ENCODE measurements around the gene EPX. TPM values are rescaled to one million over a fixed set of nuclear protein-coding genes. Genes with fewer than 3 reads are reported as not detected.

EPX gene
- total RNA-seq, 1 donor from 2014 or later: not detected

DNA sequence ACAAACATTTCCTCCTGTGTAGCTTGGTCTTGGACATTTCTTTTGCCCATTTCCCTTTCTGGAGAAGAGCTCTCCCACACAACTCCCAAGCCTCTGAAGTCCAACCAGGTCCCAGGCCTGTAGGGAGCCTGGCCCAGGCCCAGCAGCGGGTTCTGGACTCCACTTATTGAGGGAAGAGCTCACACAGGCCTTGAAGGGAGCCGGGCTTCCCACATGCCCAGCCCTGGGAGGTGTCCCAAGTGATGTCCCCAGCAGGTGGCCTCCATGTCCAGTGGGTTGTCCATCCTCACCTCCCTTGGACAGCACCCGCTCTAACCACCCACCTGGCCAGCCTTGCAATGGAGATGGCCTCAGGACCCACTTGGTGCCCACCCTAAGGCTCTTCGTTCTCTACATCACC lies 5.9 kb upstream of the EPX start:
- TF ChIP-seq, protein P1, sequence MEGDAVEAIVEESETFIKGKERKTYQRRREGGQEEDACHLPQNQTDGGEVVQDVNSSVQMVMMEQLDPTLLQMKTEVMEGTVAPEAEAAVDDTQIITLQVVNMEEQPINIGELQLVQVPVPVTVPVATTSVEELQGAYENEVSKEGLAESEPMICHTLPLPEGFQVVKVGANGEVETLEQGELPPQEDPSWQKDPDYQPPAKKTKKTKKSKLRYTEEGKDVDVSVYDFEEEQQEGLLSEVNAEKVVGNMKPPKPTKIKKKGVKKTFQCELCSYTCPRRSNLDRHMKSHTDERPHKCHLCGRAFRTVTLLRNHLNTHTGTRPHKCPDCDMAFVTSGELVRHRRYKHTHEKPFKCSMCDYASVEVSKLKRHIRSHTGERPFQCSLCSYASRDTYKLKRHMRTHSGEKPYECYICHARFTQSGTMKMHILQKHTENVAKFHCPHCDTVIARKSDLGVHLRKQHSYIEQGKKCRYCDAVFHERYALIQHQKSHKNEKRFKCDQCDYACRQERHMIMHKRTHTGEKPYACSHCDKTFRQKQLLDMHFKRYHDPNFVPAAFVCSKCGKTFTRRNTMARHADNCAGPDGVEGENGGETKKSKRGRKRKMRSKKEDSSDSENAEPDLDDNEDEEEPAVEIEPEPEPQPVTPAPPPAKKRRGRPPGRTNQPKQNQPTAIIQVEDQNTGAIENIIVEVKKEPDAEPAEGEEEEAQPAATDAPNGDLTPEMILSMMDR (conservative IDR thresholded peaks at IDR 0.05): no peak
- H3K9me3 Mint-ChIP-seq: no peaks in the 10 kb centered on the region
- peaks cover 36% of the 10 kb centered on the region for H3K27me3 Mint-ChIP-seq (ENCODE audit: low read depth)
- H3K36me3 Mint-ChIP-seq (ENCODE audit: low read depth): no peaks in the 10 kb centered on the region
- DNase-seq (ENCODE audit: low read depth, low spot score): no peak
- H3K4me1 Mint-ChIP-seq: no peaks in the 10 kb centered on the region
- no peak overlapping the region for H3K4me3 Mint-ChIP-seq
- H3K27ac Mint-ChIP-seq (ENCODE audit: unreplicated experiment): no peak overlapping the region

DNA sequence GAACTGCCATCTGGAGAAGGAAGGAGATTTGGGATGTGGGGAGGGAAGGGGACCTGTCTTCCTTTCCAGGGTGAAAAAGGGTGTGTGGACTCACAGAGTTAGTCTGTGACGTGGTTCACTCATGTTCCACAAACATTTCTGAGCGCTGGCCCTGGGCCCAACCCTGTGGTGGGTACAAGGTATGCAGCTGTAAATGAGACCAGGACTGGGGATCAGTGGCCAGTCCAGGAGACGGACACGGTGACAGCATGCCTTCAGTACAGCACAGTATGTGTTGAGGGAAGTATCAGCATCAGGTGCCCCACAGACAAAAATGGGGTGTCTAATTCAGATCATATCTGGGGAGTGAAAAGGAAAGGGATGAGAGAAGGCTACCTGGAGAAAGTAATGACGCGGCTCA lies 5.5 kb upstream of the EPX start:
- H3K27ac Mint-ChIP-seq (ENCODE audit: unreplicated experiment): no peak overlapping the region
- TF ChIP-seq, protein P1 (conservative IDR thresholded peaks at IDR 0.05): no peak
- H3K4me1 Mint-ChIP-seq: no peaks in the 10 kb centered on the region
- H3K4me3 Mint-ChIP-seq: no peak overlapping the region
- no peaks in the 10 kb centered on the region for H3K9me3 Mint-ChIP-seq
- peaks cover 33% of the 10 kb centered on the region for H3K27me3 Mint-ChIP-seq (ENCODE audit: low read depth)
- no peaks in the 10 kb centered on the region for H3K36me3 Mint-ChIP-seq (ENCODE audit: low read depth)
- DNase-seq (ENCODE audit: low read depth, low spot score): no peak

DNA sequence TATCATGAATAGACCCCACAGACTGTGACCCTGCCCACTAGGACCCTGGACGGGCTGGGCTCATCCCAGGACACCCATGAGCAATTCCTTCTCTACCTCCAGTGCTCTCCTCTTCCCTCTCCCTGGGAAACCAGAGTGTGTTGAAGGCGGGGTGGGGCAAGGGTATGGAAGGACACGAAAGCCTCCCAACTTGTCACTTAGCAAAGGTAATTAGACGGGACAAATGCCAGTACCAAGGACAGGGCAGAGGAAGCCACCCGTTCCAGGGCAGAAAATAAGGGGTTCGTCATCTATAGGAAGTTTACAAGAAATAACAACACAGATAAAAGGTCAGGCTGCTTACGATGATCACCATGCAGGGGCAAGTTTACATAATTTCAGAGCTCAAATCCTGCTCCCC lies 4.9 kb upstream of the EPX start:
- no peaks in the 10 kb centered on the region for H3K4me1 Mint-ChIP-seq
- no peaks in the 10 kb centered on the region for H3K36me3 Mint-ChIP-seq (ENCODE audit: low read depth)
- peaks cover 30% of the 10 kb centered on the region for H3K27me3 Mint-ChIP-seq (ENCODE audit: low read depth)
- no peak for DNase-seq (ENCODE audit: low read depth, low spot score)
- peak overlapping the region; percentile 23 for H3K27ac Mint-ChIP-seq (ENCODE audit: unreplicated experiment)
- H3K4me3 Mint-ChIP-seq: no peak overlapping the region
- H3K9me3 Mint-ChIP-seq: no peaks in the 10 kb centered on the region
- TF ChIP-seq, protein P1 (conservative IDR thresholded peaks at IDR 0.05): no peak

DNA sequence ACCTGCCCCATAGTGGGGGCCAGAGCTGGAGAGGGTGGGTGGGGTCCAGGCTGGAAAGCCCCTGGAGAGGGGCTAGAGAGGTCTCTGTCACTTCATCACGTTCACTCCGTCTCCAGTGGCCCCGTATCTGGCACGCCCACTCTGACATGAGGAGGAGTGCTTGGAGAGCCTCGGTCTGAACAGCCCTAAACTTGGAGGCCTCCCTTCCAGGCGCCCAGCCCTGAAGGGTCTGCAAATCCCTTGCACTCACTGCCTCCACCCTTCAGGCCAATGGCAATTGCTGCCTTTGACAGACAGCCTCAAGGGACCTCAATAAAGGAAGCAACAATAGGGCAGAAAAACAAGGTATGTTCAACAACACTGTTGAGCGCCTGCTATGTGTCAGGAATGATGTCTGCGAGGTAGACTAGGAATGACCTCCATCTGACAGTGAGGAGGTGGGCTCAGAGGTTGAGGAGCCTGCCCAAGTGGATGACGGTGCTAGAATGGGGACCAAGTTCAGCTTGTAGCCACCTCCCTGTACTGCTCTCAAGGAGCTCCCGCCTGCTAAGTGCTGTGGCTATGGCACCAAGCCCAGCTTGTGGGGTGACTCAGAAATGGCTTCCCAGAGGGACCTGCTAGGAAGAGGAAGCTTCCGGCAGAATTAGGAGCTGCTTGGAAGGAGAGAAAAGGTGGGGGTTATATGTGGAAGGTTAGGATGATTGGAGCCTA lies 2.9 kb upstream of the EPX start:
- H3K4me3 Mint-ChIP-seq: no peak overlapping the region
- H3K27me3 Mint-ChIP-seq (ENCODE audit: low read depth): peaks cover 34% of the 10 kb centered on the region
- no peak for DNase-seq (ENCODE audit: low read depth, low spot score)
- H3K36me3 Mint-ChIP-seq (ENCODE audit: low read depth): no peaks in the 10 kb centered on the region
- TF ChIP-seq, protein P1 (conservative IDR thresholded peaks at IDR 0.05): no peak
- no peaks in the 10 kb centered on the region for H3K9me3 Mint-ChIP-seq
- no peaks in the 10 kb centered on the region for H3K4me1 Mint-ChIP-seq
- H3K27ac Mint-ChIP-seq (ENCODE audit: unreplicated experiment): peak overlapping the region; percentile 35

DNA sequence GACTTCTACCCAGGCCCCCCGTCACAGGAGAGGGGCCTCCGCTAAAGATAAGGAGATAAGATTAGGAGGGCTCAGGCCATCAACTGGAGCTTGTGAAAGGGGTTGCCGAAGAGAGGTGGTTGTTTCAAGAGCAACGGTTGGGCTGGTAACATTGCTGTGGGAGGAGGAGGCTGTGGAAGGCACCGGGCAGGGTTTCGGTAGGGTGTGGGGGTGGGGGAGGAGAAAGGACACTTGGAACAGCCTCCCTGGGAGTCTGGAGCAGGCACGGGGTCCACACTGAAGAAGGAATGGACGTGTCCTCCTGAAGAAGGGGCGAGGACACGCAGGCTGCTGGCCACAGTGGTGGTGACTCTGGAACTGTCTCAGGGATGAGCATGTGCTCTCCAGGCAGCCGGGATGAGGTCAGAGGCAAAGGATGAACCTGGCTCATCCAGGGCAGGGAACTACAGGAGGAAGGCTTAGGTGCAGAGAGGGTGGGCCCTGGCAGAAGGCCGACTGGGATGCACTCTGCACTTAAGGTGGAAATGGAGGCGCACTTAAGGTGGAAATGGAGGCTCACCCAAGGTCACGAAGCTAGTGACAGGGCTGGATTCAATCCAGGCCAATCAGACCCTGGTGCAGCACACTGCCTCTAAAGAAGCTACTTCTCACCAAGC lies 1.2 kb upstream of the EPX start:
- H3K36me3 Mint-ChIP-seq (ENCODE audit: low read depth): no peaks in the 10 kb centered on the region
- TF ChIP-seq, protein P1 (conservative IDR thresholded peaks at IDR 0.05): no peak
- H3K9me3 Mint-ChIP-seq: no peaks in the 10 kb centered on the region
- H3K4me3 Mint-ChIP-seq: no peak overlapping the region
- H3K4me1 Mint-ChIP-seq: no peaks in the 10 kb centered on the region
- no peak overlapping the region for H3K27ac Mint-ChIP-seq (ENCODE audit: unreplicated experiment)
- peaks cover 42% of the 10 kb centered on the region for H3K27me3 Mint-ChIP-seq (ENCODE audit: low read depth)
- DNase-seq (ENCODE audit: low read depth, low spot score): no peak

All from neural crest cell (in vitro differentiated cells).